ENCODE measurements around the gene ENOX1. TPM values are rescaled to one million over a fixed set of nuclear protein-coding genes. Genes with fewer than 3 reads are reported as not detected.

ENOX1 gene
- total and polyA plus RNA-seq, 2 of the 8 experiments (the other 6 are each of a cell fraction or from before 2014, with no cell fraction given), result 0.23 to 0.37 TPM

GRCh38 chr13:43271152-43271551 lies 515.6 kb downstream of the ENOX1 start:
- Histone ChIP-seq H3K4me1 (replicated peaks in 1 of 4; ENCODE audit: control insufficient read depth in 3 of 4, insufficient read depth in 4 of 4, low read length in 3 of 4) (peaks cover 0 to 6% (median 1%) of the 10 kb centered on the region in 4 experiments; a peak in 2 of 7 replicates), H3K4me3 (ENCODE audit: extremely low read depth in 1 of 4, insufficient read depth in 2 of 4, low read depth in 3 of 4, low read length in 4 of 4) (no peak overlapping the region)
- no peak for TF ChIP-seq ATF3 (IDR thresholded peaks at IDR 0.05; ENCODE audit: insufficient read depth, low read depth, low read length)
- TF ChIP-seq KDM1A (IDR thresholded peaks at IDR 0.05; ENCODE audit: borderline replicate concordance, low read length), result no peak
- no peak for TF ChIP-seq SIX5 (IDR thresholded peaks at IDR 0.05; ENCODE audit: low read depth, low read length)
- TF ChIP-seq USF2 (IDR thresholded peaks at IDR 0.05; ENCODE audit: low read length), result no peak

More at GRCh38 chr13:43271152-43271551, 515.6 kb downstream of the ENOX1 start:
- H4K5ac ChIP-seq (ENCODE audit: insufficient read length, low read depth, low read length), result no peak overlapping the region
- H2BK20ac ChIP-seq (ENCODE audit: low read length), result no peak overlapping the region
- FAIRE-seq, result no peak
- ChIA-PET POLR2A (ENCODE audit: partially characterized antibody) (no interaction called here), CTCF (ENCODE audit: partially characterized antibody) (interaction anchor here (0.6 kb wide), 1 partner anchor 755 kb away, joined by 4 read pairs; no protein-coding TSS in a partner anchor)
- no peak overlapping the region for H2BK120ac ChIP-seq (replicated peaks; ENCODE audit: low read depth, low read length)
- H3K27me3 ChIP-seq (replicated peaks in 1 of 4; ENCODE audit: control insufficient read depth in 3 of 4, extremely low read depth in 1 of 4, insufficient read depth in 3 of 4, low read length in 3 of 4), result no peaks in the 10 kb centered on the region
- H3K4me2 ChIP-seq (ENCODE audit: insufficient read depth in 1 of 2, low read depth in 2 of 2, low read length in 2 of 2), result no peak overlapping the region
- H2BK5ac ChIP-seq (ENCODE audit: low read depth, low read length), result no peak overlapping the region
- no peak overlapping the region for H3K27ac ChIP-seq (ENCODE audit: low read depth, low read length)
- no peak overlapping the region for H4K91ac ChIP-seq (replicated peaks; ENCODE audit: insufficient read length, low read length)
- no peak overlapping the region for H3K23ac ChIP-seq (ENCODE audit: insufficient read length)
- H3K23me2 ChIP-seq (ENCODE audit: low read depth, low read length), result no peaks in the 10 kb centered on the region
- H2AFZ ChIP-seq (ENCODE audit: low read length), result no peak overlapping the region
- no peaks in the 10 kb centered on the region for H4K20me1 ChIP-seq (replicated peaks in 1 of 2; ENCODE audit: control insufficient read depth in 1 of 2, insufficient read depth in 2 of 2, low read length in 2 of 2)
- no peak overlapping the region for H3K9ac ChIP-seq (replicated peaks in 1 of 4; ENCODE audit: extremely low read depth in 1 of 4, low read depth in 3 of 4, low read length in 3 of 4)
- H3K4ac ChIP-seq (replicated peaks; ENCODE audit: insufficient read length, low read depth, low read length), result no peak overlapping the region
- H3K79me1 ChIP-seq (ENCODE audit: low read depth, low read length), result no peaks in the 10 kb centered on the region
- H3K9me3 ChIP-seq (ENCODE audit: insufficient read depth in 2 of 2, low read depth in 1 of 2, low read length in 1 of 2), result no peaks in the 10 kb centered on the region
- DNase-seq (ENCODE audit: low read depth in 1 of 2, low spot score in 2 of 2), result no peak
- H3K14ac ChIP-seq (ENCODE audit: insufficient read length), result no peak overlapping the region
- H2AK5ac ChIP-seq (ENCODE audit: low read depth, low read length), result no peak overlapping the region
- 84% methylated on average over 2 of the region's 2 CpGs; no CpG with 5 or more reads in 1 of the 2 experiments for WGBS, 2 experiments (ENCODE audit: extremely low coverage in 1 of 2, insufficient coverage in 1 of 2, insufficient read length in 1 of 2, insufficient replicate concordance in 2 of 2, low coverage in 1 of 2, low lambda C conversion rate in 2 of 2, missing lambda C conversion rate in 1 of 2)
- H2BK12ac ChIP-seq (ENCODE audit: low read depth, low read length), result no peak overlapping the region
- no peak overlapping the region for H4K8ac ChIP-seq (ENCODE audit: extremely low read depth, insufficient read depth, low read length)
- no peak overlapping the region for H2BK15ac ChIP-seq (ENCODE audit: low read length)
- no peak overlapping the region for H3K18ac ChIP-seq (ENCODE audit: extremely low read depth, low read length)
- H3K36me3 ChIP-seq (ENCODE audit: control insufficient read depth in 2 of 4, insufficient read depth in 4 of 4, low read length in 3 of 4), result no peaks in the 10 kb centered on the region
- H3K56ac ChIP-seq (replicated peaks; ENCODE audit: insufficient read length, low read depth, low read length), result no peak overlapping the region
- no peaks in the 10 kb centered on the region for H3K79me2 ChIP-seq (ENCODE audit: control insufficient read depth in 1 of 2, insufficient read depth in 2 of 2, low read length in 2 of 2)

Data from H1 (cell line).